A673 (cell line): ENCODE measurements around the gene PMPCA.

Experiments used
- CTCF ChIP-seq: fragments of 300-800, 200-600 bp; sonication (generic); conservative IDR thresholded peaks from 2 replicates; pipeline ENCODE4 v1.5.1; 2017; ENCODE audit warnings: low read depth, mild to moderate bottlenecking, antibody characterized with exemption, low read length, moderate library complexity, mixed read lengths
- EZH2 ChIP-seq: fragments of 200-600 bp; sonication (generic); IDR thresholded peaks from 2 replicates; pipeline ENCODE4 v1.6.1; 2017; ENCODE audit warnings: borderline replicate concordance, low read depth, mild to moderate bottlenecking, mixed read lengths, antibody characterized with exemption, low read length; ENCODE audit not compliant: poor library complexity, severe bottlenecking

- TF ChIP-seq CTCF (no peak), EZH2 (no peak)
Measured at GRCh38 chr9:136465500-136466154, 55.2 kb downstream of the PMPCA start.
